ENCODE measurements around the gene ASCL2. TPM values are rescaled to one million over a fixed set of nuclear protein-coding genes. Genes with fewer than 3 reads are reported as not detected.

ASCL2 gene
- total RNA-seq, 1 experiment from 2014 or later: not detected

GRCh38 chr11:2224254-2224653 is 46.1 kb downstream of the ASCL2 start:
- Histone ChIP-seq H3K27ac (ENCODE audit: low read length) (no peak overlapping the region), H3K4me2 (ENCODE audit: low read depth, low read length, poor library complexity, severe bottlenecking) (no peak overlapping the region)
- no peak for DNase-seq

GRCh38 chr11:2223153-2223794 is 47.1 kb downstream of the ASCL2 start:
- H3K36me3 ChIP-seq (ENCODE audit: insufficient read depth, low read length): no peaks in the 10 kb centered on the region

More at GRCh38 chr11:2224254-2224653, 46.1 kb downstream of the ASCL2 start:
- H3K79me2 ChIP-seq (ENCODE audit: low read length): no peaks in the 10 kb centered on the region
- H3K4me1 ChIP-seq (ENCODE audit: low read length): no peaks in the 10 kb centered on the region
- no peak overlapping the region for H3K4me3 ChIP-seq (ENCODE audit: low read length)
- H4K20me1 ChIP-seq (ENCODE audit: insufficient read depth, low read depth, low read length): no peaks in the 10 kb centered on the region
- H3K36me3 ChIP-seq (ENCODE audit: insufficient read depth, low read length): no peaks in the 10 kb centered on the region
- H3K9me2 ChIP-seq (replicated peaks; ENCODE audit: insufficient read depth, low read length): no peaks in the 10 kb centered on the region
- H3K9ac ChIP-seq (ENCODE audit: low read length): no peak overlapping the region
- no peak overlapping the region for H2AFZ ChIP-seq (ENCODE audit: low read length)
- H3K27me3 ChIP-seq (ENCODE audit: low read length): 0 out of 2 replicates have a peak, but pooled peaks cover 2% of the 10 kb centered on the region
- H3K9me3 ChIP-seq (ENCODE audit: low read length): 0 out of 2 replicates have a peak, but pooled peaks cover under 1% of the 10 kb centered on the region

GRCh38 chr11:2222451-2222850 is 47.9 kb downstream of the ASCL2 start:
- H3K79me2 ChIP-seq (ENCODE audit: low read length): no peaks in the 10 kb centered on the region
- no peak overlapping the region for H3K4me2 ChIP-seq (ENCODE audit: low read depth, low read length, poor library complexity, severe bottlenecking)
- H3K9me3 ChIP-seq (ENCODE audit: low read length): no peaks in the 10 kb centered on the region
- no peaks in the 10 kb centered on the region for H3K36me3 ChIP-seq (ENCODE audit: insufficient read depth, low read length)
- H3K27me3 ChIP-seq (ENCODE audit: low read length): 0 out of 2 replicates have a peak, but pooled peaks cover 2% of the 10 kb centered on the region
- H4K20me1 ChIP-seq (ENCODE audit: insufficient read depth, low read depth, low read length): no peaks in the 10 kb centered on the region
- H3K4me1 ChIP-seq (ENCODE audit: low read length): no peaks in the 10 kb centered on the region
- no peak overlapping the region for H3K9ac ChIP-seq (ENCODE audit: low read length)
- no peaks in the 10 kb centered on the region for H3K9me2 ChIP-seq (replicated peaks; ENCODE audit: insufficient read depth, low read length)
- DNase-seq: no peak
- H3K4me3 ChIP-seq (ENCODE audit: low read length): no peak overlapping the region
- no peak overlapping the region for H3K27ac ChIP-seq (ENCODE audit: low read length)
- H2AFZ ChIP-seq (ENCODE audit: low read length): no peak overlapping the region

More at GRCh38 chr11:2223153-2223794, 47.1 kb downstream of the ASCL2 start:
- Histone ChIP-seq H3K4me3 (ENCODE audit: low read length) (no peak overlapping the region), H3K9ac (ENCODE audit: low read length) (no peak overlapping the region), H2AFZ (ENCODE audit: low read length) (no peak overlapping the region), H3K27me3 (ENCODE audit: low read length) (0 out of 2 replicates have a peak, but pooled peaks cover 2% of the 10 kb centered on the region), H3K4me1 (ENCODE audit: low read length) (no peaks in the 10 kb centered on the region), H3K9me3 (ENCODE audit: low read length) (no peaks in the 10 kb centered on the region), H3K9me2 (replicated peaks; ENCODE audit: insufficient read depth, low read length) (no peaks in the 10 kb centered on the region), H3K27ac (ENCODE audit: low read length) (no peak overlapping the region), H4K20me1 (ENCODE audit: insufficient read depth, low read depth, low read length) (no peaks in the 10 kb centered on the region), H3K4me2 (ENCODE audit: low read depth, low read length, poor library complexity, severe bottlenecking) (no peak overlapping the region), H3K79me2 (ENCODE audit: low read length) (no peaks in the 10 kb centered on the region)
- no peak for DNase-seq

GRCh38 chr11:2221591-2221990 is 48.8 kb downstream of the ASCL2 start:
- no peak for DNase-seq
- Histone ChIP-seq H2AFZ (ENCODE audit: low read length) (no peak overlapping the region), H3K4me1 (ENCODE audit: low read length) (no peaks in the 10 kb centered on the region), H4K20me1 (ENCODE audit: insufficient read depth, low read depth, low read length) (no peaks in the 10 kb centered on the region), H3K27me3 (ENCODE audit: low read length) (no peaks in the 10 kb centered on the region), H3K4me2 (ENCODE audit: low read depth, low read length, poor library complexity, severe bottlenecking) (no peak overlapping the region), H3K79me2 (ENCODE audit: low read length) (no peaks in the 10 kb centered on the region), H3K36me3 (ENCODE audit: insufficient read depth, low read length) (no peaks in the 10 kb centered on the region), H3K9me3 (ENCODE audit: low read length) (no peaks in the 10 kb centered on the region), H3K9ac (ENCODE audit: low read length) (no peak overlapping the region), H3K4me3 (ENCODE audit: low read length) (no peak overlapping the region), H3K9me2 (replicated peaks; ENCODE audit: insufficient read depth, low read length) (no peaks in the 10 kb centered on the region), H3K27ac (ENCODE audit: low read length) (no peak overlapping the region)

- H3K4me1 ChIP-seq (ENCODE audit: low read length): no peaks in the 10 kb centered on the region
- no peaks in the 10 kb centered on the region for H3K9me3 ChIP-seq (ENCODE audit: low read length)
- H3K27ac ChIP-seq (ENCODE audit: low read length): no peak overlapping the region
- DNase-seq: no peak
- no peak overlapping the region for H2AFZ ChIP-seq (ENCODE audit: low read length)
- no peak overlapping the region for H3K9ac ChIP-seq (ENCODE audit: low read length)
- no peaks in the 10 kb centered on the region for H3K79me2 ChIP-seq (ENCODE audit: low read length)
- H3K27me3 ChIP-seq (ENCODE audit: low read length): no peaks in the 10 kb centered on the region
- H4K20me1 ChIP-seq (ENCODE audit: insufficient read depth, low read depth, low read length): no peaks in the 10 kb centered on the region
- H3K9me2 ChIP-seq (replicated peaks; ENCODE audit: insufficient read depth, low read length): no peaks in the 10 kb centered on the region
- H3K36me3 ChIP-seq (ENCODE audit: insufficient read depth, low read length): no peaks in the 10 kb centered on the region
- H3K4me3 ChIP-seq (ENCODE audit: low read length): no peak overlapping the region
- H3K4me2 ChIP-seq (ENCODE audit: low read depth, low read length, poor library complexity, severe bottlenecking): no peak overlapping the region
Observed at GRCh38 chr11:2221024-2221423, 49.4 kb downstream of the ASCL2 start.

GRCh38 chr11:2220173-2220771 is 50.1 kb downstream of the ASCL2 start:
- Histone ChIP-seq H3K27ac (ENCODE audit: low read length) (no peak overlapping the region), H3K27me3 (ENCODE audit: low read length) (no peaks in the 10 kb centered on the region), H3K4me1 (ENCODE audit: low read length) (no peaks in the 10 kb centered on the region), H3K9me2 (replicated peaks; ENCODE audit: insufficient read depth, low read length) (no peaks in the 10 kb centered on the region), H3K4me2 (ENCODE audit: low read depth, low read length, poor library complexity, severe bottlenecking) (no peak overlapping the region), H3K36me3 (ENCODE audit: insufficient read depth, low read length) (no peaks in the 10 kb centered on the region), H3K9ac (ENCODE audit: low read length) (no peak overlapping the region), H3K79me2 (ENCODE audit: low read length) (no peaks in the 10 kb centered on the region), H3K4me3 (ENCODE audit: low read length) (no peak overlapping the region), H4K20me1 (ENCODE audit: insufficient read depth, low read depth, low read length) (no peaks in the 10 kb centered on the region), H3K9me3 (ENCODE audit: low read length) (no peaks in the 10 kb centered on the region), H2AFZ (ENCODE audit: low read length) (no peak overlapping the region)
- no peak for DNase-seq

GRCh38 chr11:2219318-2220017 is 50.9 kb downstream of the ASCL2 start:
- H3K9ac ChIP-seq (ENCODE audit: low read length): no peak overlapping the region
- no peaks in the 10 kb centered on the region for H4K20me1 ChIP-seq (ENCODE audit: insufficient read depth, low read depth, low read length)
- H3K9me3 ChIP-seq (ENCODE audit: low read length): no peaks in the 10 kb centered on the region
- H3K27me3 ChIP-seq (ENCODE audit: low read length): no peaks in the 10 kb centered on the region
- H3K4me2 ChIP-seq (ENCODE audit: low read depth, low read length, poor library complexity, severe bottlenecking): no peak overlapping the region
- DNase-seq: no peak
- H3K4me1 ChIP-seq (ENCODE audit: low read length): no peaks in the 10 kb centered on the region
- no peaks in the 10 kb centered on the region for H3K9me2 ChIP-seq (replicated peaks; ENCODE audit: insufficient read depth, low read length)
- no peak overlapping the region for H3K27ac ChIP-seq (ENCODE audit: low read length)
- H3K36me3 ChIP-seq (ENCODE audit: insufficient read depth, low read length): no peaks in the 10 kb centered on the region
- no peak overlapping the region for H3K4me3 ChIP-seq (ENCODE audit: low read length)
- no peak overlapping the region for H2AFZ ChIP-seq (ENCODE audit: low read length)
- H3K79me2 ChIP-seq (ENCODE audit: low read length): no peaks in the 10 kb centered on the region

All from Karpas-422 (cell line).